HG02763 (cell line): ENCODE measurements around the gene GEN1.

Experiments used
- ATAC-seq: cut with Tn5 transposase; IDR thresholded peaks from one replicate; pipeline ENCODE4 v1.9.1; 2021; ENCODE audit warnings: mild to moderate bottlenecking, moderate library complexity; ENCODE audit not compliant: unreplicated experiment

Gene GEN1

DNA sequence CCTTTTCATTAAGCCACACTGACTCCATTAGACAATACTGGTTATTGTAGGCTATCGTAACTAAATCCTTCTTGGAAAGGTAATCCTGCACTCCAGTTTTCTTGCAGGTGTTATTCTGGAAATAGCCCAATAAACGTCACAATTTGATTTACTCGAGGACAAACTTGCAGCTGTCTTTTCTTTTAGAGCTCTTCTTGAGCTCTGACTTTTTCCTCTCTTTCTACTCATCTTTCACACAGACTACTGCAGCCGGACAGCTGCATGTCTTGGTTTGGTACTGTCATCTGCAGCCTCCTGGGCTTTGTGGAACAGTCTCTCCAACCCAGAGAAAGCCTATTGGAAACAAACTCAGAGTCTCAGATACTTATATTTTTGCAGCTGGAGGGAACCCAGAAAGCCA is 39.4 kb downstream of the GEN1 start:
- ATAC-seq = no peak

DNA sequence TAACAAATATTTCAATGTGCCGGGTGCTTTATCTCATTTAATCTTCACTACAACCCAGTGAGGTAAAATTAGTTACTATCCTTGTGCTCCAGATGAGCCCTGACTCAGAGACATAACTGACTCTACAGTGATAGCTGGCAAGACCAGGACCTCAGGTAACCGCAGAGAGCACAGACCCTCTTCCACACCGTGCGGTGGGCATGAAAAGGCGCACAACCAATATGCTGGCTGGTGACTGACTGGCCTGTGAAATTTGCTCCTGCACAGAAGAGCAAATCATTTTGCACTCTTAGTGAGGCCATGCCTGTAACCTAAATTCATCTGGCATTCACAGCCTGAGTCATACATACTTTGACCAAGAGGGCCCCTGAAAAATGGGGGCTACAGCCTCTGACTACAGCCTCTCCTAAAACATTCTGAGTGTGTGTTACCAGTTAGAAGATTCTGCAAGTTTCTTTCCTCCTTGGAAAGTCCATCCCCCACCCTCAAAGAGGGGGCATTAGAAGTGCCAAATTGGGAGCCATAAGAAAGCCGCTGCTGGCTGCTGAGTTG is 39.9 kb downstream of the GEN1 start:
- ATAC-seq = no peak

DNA sequence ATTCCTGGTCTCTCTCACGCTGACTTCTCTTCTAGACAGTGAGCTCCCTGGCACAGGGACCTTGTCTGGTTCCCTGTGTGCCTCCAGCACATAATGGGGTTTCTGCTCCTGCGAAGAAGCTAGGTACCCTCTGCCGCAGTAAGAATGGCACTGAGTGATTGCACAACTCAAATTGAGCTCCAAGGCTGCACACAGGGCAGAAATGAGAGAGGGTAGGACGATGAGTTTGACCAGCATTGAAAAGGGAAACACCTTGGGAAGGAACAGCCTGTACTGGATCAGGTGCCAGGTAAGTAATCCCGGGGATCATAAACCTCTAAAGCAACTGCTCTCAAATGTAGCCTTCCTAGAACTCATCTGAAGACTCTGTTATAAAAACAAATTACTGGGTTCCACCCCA is 41.4 kb downstream of the GEN1 start:
- no peak for ATAC-seq

DNA sequence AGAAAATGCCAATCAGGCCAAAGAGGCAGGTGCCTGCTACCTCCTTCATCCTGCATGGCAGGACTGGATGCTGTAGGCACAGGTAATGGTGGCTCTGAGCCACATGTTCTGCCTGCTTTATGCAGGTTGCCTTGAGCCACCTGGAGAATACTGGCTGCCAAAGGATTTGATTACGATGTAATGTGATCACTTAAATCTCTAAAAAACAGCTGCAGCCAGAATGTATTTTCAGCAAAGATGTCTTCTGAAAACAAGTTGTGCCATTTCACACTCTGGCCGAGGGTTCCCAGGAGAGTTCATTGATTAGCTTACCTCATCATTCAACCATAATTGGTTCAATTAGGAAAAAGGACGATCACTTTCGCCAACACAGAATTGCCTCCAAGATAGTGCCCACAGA is 44.4 kb downstream of the GEN1 start:
- ATAC-seq = no peak

DNA sequence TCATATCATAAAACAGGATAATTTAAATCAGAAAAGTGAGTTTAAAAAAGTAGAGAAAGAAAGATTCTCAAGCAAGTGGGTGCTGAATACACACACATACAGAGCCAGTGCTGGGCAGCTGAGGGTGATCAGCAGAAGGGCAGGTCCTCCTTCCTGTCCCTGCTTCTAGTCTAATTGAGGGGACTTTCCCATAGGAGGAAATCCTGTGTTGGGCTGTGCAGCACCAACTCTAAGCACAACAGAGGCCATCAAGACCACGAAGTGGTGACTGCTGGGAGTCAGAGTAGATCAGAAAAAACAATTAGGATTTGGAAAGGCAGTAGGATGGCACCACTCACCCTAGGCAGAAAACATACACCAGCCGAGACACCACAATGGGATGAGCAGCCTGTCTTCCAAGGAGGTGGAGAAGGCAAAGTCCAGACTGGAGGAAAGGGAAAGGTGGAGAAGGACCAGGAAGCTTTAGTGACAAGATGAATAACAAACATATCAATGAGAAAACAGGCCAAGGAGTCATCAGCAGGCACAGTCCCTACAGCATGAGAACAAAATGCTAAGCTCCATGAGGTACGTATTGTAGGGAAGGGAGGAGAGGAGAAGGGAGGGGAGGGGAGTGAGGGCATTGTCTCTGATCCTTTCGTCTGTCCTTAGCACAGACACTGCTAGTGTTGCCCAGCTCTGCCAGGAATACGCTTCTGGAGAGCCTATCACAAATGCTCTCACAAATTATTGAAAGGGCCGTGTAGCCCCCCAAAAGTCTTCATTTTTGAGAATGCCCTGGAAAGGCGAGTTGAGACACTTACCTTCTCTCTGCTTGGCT is 45.6 kb downstream of the GEN1 start:
- ATAC-seq = no peak

DNA sequence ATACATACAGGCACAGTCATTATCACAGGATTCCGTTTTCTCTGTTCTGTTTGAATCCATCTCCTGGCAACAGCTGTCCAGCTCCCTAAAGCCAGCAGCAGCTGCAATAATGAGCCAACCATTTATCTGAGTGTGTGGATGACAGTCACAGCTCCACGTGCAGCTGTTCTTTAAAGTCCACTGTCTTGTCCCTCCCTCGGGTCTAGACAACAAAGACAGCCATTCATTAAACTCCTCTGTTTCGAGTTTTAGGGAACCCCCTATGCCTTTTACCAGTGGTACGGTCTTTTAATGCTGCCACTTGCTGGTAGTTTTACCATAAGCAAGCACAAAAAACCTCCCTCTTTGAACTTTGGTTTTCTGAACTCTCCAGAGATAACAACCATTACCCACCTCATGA is 46.3 kb downstream of the GEN1 start:
- no peak for ATAC-seq

DNA sequence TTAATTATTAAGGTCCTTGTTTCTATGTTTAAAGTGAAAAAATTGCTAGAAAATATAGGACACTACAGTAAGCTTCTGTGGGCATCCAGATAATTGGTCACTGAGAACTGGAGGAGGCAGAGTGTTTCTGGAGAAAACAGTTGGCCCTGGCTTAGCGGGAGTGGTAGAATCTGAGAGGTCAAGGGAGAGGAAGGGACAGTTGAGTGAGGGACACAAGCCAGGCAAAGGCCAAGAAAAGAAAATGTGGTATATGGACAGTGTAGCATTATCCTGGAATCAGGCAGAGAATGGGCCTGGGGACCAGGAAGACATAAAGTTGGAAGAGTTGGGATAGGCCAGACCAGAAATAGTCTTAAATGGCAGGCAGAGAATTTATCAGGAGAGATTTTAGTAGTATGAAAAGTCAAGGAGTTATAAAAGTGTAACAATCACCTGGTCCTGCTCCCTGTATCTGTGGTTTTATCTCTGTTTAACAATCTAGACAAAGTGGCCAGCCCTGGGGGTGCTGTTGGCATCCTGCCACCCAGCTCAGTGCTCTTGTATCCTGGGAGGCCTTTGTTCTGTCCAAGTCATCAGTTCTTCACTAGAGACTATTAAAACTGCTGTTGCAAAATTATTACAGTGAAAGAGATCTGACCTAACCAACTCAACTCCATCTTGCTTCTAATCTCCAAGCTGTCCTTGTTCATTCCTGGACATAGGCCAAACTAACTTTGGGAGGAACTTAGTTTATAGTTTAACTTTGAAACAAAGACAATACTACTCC is 46.9 kb downstream of the GEN1 start:
- no peak for ATAC-seq

DNA sequence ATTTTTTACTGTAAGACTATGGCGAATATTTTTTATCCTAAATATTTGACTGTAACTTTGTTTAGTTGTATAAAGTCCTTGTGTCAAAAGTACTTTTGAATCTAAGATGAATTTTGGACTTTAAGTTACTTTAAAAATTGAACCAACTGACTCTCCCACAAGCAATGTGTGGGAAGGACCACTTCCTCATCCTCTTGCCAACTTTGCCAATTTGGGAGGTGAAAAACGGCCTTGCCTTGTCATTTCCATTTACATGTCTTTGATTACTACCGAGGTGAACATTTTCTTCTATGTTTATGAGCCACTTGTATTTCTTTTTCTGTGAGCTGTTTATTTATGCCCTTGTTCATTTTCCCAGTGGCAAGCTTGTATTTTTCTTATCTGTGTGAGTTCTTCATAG is 49.6 kb downstream of the GEN1 start:
- no peak for ATAC-seq

DNA sequence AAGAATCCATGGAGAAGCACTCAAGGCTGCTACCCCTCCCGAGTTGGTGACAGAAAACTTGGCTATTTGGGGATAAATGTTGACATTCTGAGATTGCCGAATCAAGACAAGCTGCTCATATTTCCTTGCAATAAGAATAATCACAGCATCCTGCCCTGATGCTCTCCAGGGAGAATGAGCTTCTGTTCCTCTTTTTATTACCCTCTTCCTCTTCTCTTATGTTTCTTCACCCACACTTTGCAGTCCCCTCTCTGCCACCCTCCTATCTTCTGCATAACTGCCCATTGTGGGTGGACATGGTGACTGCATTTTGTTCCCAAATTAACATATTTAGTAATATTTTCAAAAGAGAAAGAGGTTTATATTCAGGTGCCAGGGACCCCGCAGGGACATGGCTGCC is 50.4 kb downstream of the GEN1 start:
- peak; percentile 56 for ATAC-seq

DNA sequence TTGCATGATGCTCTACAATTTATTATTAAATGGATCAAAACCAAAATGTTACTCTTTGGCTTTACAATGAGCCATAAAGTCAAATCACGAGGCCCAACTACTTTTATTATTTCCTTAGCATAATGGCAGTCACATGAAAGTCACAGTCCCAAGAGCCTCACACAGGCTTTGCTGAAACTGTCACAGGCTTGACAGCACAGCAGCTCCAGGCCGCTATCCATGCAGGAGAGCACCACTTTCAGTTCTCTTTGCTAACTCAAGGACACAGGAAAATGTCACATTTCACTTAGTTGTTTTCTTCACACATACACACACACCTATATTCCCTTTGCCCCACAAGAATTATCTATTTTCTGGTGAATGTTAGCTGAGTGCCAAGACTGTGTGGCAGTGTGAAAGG is 51.2 kb downstream of the GEN1 start:
- ATAC-seq = no peak

DNA sequence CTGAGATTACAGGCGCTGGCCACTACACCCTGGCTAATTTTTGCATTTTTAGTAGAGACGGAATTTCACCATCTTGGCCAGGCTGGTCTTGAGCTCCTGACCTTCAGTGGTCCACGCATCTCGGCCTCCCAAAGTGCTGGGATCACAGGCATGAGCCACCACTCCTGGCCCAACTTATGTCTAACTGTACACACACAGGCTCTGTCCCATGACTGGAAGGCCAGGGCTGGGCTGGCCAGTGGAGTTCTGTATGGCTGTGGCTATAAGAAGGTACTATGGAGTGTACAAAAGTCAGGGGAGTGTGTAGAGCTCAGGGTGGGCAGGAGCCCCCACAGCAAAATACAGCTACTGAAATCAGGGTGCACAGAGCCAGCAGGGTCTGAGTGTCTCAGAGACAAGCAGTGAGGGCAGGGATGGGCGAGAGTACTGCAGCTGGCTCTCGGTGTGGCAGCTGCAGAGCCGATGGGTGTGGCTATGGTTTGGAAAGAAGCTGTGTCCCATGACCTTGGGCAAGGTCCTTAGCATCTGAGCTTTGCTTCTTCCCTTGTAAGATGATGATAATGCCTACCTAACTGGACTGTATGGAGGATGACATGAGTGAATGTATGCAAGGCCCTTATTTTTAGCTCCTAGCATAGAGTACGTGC is 51.9 kb downstream of the GEN1 start:
- ATAC-seq = no peak

DNA sequence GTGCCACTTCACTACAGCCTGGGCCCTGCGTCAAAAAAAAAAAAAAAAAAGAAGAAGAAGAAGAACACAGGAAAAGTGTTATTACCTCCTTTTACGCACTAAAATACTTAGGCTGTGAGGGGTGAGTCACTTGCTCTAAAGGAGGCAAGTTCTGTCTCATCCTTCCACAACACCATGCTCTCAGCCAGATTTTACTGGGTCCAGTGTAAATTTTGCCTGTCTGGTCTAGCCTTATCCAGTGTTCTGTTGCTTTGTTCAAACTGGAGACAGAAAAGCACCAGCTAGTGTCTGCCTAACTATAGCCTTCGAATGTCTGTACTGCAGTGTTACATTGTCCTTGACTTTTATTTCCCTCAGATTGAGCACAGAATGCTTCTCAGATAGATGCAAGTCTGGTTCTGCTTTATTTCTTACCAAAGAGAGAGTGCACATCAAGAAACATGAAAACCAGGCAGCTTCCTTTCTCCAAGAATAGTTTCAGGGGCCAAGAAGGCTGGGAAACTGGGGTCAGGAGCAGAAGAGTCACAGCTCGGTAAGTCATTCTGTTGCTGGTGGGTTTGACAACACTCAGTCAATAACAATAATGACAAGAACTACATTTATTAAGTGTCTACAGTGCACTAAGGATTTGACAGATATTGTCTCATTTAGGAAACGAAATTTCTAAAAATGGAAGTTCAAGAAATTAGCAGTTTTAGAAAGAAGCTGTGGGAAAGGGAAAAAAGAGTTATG is 59.2 kb downstream of the GEN1 start:
- peak; percentile 27 for ATAC-seq

DNA sequence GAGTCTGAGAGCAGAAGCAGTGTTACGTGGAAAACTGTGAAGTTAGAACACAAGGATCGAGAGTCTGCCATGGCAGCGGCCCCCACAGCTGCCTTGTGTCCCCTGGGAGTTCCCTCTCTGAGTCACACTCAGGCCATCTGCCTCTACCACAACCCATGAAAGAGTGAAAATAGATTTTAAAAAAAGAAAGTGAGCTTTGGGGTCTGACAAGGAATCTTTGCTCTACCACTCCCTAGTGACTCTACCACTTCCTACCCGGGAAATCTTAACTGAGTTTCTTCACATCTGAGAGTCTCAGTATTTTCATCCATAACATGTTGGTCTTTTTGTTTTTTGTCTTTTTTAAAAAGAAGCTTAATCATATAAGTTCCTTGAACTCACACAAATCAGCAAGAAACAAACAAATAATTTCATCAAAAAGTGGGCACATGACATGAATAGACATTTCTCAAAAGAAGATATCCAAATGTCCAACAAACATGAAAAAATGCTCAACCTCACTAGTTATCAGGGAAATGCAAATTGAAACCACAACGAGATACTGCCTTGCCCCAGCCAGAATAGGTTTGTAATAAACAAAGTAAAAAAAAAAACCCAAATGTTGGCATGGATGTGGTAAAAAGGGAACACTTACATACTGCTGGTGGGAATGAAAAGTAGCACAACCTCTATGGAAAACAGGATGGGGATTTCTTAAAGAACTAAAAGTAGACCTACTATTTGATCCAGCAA is 60.0 kb downstream of the GEN1 start:
- ATAC-seq = peak; percentile 90

DNA sequence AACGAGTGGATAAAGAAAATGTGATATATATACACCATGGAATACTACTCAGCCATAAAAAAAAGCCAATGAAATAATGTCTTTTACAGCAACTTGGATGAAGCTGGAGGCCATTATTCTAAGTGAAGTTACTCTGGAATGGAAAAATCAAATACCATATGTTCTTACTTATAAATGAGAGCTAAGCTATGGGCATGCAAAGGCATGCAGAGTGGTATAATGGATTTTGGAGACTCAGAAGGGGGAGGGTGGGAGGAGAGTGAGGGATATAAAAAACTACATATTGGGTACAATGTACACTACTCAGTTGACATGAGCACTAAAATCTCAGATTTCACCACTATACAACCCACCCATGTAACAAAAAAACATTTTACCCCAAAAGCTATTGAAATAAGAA is 60.7 kb downstream of the GEN1 start:
- no peak for ATAC-seq

DNA sequence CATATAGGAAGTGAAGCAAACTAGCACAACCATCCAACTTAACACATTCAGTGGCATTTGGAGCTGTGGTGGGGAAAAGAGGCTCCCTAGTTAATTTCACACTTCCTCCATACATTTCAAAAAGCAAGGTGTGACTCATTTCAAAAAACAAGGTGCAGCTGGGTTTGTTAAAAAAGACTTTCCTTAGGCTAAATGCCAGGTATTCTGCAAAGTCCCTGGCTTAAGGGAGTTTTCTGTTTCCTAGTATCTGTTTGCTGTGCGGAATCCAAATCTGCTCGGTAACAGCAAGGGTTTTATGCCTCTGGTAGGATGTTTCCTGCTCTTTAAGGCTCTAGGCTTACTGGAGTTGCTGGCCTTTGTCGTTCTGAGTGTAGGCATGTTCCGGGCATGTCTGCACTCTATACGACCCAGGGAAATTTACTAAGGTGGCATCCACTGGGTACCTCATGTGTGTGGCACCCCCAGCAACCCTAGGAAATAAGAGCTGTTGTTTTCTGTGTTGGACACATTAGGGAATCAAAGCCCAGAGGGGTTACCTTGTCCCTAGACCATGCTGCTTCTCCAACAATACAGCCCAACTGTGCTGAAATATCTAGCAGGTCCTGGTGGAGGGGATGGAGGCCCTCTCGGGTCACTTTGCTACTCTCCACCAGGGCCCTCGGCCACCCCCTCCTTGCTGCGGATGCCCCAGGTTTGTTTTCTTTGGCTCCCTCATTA is 61.7 kb downstream of the GEN1 start:
- ATAC-seq = peak; percentile 25

DNA sequence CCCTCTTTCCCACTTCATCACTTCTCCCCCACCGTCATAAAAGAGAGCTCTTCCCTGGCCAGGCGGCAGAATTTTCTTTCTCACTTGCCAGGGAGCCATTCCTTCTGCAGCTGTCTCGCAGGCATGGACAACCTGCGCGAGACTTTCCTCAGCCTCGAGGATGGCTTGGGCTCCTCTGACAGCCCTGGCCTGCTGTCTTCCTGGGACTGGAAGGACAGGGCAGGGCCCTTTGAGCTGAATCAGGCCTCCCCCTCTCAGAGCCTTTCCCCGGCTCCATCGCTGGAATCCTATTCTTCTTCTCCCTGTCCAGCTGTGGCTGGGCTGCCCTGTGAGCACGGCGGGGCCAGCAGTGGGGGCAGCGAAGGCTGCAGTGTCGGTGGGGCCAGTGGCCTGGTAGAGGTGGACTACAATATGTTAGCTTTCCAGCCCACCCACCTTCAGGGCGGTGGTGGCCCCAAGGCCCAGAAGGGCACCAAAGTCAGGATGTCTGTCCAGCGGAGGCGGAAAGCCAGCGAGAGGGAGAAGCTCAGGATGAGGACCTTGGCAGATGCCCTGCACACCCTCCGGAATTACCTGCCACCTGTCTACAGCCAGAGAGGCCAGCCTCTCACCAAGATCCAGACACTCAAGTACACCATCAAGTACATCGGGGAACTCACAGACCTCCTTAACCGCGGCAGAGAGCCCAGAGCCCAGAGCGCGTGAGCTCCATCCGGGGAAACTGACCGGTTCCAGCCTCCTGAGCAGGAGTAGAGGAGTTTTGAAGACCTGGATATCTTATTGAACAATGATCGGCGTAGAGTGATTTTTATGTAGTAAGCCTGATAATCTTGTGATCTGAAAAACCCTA is 62.7 kb downstream of the GEN1 start, which contains the start of gene MSGN1:
Gene MSGN1 (plus strand): TSS at position 65 of the 850 bp plus-strand sequence. CDS start 59 bp downstream, at position 124.
- no peak for ATAC-seq

DNA sequence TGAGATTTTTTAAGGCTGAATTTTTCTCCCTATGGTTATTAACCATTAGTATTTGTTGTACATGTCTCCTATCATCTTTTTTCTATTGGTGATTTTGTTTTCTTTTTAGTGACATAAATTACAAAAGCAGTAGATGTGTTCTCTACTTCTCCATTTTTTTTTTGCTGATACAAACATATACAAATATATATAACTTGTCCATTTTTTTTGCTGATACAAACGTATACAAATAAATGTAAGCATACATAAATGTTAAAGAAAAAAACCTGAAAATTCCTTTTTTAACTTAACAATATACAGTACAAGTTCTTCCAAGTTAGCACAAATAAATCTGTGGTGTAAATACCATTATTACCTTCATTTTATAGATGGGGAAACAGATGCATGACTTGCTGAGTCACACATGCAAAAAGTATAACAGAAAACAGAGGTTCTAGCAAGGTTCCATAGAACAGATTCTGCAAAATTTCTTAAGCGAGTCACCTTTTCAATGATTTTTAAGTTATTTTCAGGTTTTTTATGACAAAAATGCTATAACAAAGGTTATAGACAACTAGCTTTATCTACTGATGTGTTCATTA is 64.4 kb downstream of the GEN1 start:
- ATAC-seq = no peak

DNA sequence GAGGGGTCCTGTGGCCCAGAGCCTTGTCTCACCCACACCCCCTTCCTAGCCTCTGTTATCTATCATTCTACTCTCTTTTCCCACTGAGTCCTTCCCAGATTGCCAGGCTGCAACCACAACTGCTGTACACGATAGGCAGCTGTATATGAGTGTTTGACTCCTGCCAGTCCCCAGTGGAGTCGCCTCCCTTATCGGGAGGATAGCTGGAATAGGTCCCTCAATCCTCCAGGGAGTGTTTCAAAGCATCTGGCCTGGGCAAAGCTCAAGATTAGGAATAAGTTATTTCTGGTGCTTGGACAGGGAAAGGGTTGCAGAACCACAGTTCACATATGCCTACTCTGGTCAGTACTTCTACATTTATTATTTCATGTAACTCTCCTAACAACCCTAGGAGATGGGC is 67.1 kb downstream of the GEN1 start:
- ATAC-seq = no peak
